KG1 (cell line): ENCODE data around the gene CWC27.

ENCODE experiments used
- DNase-seq: peaks from one replicate; lab custom pipeline; 2025; lab: John Stamatoyannopoulos, UW

The CWC27 gene

DNA sequence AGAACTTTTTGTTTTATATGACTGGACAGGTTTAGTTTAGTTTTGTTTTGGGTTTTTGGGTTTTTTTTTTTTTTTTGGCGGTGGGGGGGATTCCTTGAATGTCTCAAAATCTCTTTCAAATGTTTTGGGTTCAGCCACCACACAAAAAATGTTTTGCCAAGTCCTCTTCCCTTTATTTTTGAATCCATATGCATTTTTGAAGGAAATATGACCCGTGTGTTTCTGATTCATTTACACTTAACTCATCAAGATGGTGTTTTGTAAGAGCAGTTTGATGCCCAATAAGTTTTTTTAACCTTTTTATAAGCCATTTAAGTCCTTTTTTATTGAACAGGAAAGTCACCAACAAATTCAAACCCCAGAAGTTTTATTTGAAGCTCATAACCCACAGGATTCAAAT, 209.8 kb downstream of the CWC27 start:
- DNase-seq, result no peak

DNA sequence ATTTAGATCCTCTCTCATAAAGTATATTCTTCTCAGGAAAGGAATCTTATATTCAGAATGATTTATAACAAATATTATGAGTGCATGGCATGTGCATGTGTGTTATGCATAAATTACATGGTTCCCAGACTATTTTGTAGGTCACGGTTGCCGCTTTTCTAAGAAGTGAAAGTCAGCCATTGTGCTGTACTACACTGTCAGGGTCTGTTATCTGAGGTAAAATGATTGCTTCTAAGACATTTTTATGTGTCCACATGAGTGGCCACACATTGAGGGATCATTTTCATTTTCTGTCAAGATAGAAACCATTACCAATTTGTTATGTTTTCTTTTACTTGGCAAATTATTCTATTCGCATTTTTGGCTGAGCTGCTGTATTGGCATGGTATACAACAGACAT, 210.8 kb downstream of the CWC27 start:
- DNase-seq, result no peak

DNA sequence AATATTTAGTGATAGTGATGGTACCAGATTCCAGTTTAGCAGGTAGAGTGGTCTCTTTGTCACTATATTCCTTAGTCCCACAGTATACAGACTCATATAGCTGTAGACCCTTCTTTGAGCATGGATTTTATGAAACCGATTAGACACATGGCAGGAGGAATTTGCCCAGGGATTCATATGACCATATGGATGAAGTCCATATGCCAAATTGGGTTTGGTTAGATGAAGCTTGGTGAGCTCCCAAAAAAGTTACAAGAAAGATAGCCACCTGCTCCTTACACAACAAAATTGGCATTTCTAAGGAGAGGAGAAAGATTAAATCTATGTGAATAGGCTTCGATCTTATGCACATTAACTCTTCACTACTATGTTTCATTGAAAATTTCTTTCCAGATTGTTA, 211.4 kb downstream of the CWC27 start:
- DNase-seq, result no peak

DNA sequence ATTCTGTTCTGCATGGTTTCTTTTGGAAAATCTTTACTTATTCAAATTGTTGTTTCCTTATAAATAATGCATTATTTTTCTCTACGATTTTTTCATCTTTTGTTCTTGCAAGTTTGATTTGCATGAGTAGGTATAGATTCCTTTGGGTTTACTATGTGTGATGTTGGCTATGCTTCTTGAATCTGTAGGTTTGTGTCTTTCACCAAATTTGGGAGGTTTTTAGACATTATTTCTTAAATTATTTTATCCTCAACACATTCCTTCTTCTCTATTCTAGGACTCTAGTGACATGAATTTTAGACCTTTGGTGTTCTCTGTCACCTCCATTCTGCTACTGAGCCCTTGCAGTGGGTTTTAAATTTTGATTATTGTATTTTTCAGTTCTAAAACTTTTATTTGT, 219.0 kb downstream of the CWC27 start:
- DNase-seq, result no peak

DNA sequence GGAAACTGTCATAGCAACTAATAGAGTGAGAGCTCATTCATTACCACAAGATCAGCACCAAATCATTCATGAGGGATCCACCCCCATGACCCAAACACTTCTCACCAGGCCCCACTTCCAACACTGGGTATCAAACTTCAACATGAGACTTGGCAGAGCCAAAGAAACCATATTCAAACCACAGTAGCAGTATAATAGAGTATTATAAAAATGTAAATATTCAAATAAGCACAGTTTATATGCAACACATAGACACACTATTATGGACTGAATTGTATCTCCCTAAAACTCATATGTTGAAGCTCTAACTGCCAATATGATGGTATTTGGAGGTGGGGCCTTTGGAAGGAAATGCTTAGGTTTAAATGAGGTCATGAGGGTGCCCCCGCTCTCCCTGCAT, 240.5 kb downstream of the CWC27 start:
- DNase-seq, result no peak

DNA sequence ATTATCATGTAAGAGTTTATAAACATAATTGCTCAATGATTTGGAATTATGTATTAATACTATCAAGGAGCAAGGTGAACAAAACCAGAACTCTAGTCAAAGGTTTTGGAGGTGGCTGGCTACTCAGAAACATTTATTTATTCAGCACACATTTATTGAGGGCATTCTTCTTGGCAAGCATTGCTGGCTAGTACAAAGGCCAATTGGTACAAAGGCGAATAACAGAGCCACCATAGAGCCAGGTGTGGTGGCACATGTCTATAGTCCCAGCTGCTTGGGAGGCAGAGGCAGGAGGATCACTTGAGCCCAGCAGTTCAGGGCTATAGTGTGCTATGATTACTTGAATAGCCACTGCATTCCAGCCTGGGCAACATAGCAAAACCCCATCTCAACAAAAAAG, 242.1 kb downstream of the CWC27 start:
- DNase-seq, result no peak

DNA sequence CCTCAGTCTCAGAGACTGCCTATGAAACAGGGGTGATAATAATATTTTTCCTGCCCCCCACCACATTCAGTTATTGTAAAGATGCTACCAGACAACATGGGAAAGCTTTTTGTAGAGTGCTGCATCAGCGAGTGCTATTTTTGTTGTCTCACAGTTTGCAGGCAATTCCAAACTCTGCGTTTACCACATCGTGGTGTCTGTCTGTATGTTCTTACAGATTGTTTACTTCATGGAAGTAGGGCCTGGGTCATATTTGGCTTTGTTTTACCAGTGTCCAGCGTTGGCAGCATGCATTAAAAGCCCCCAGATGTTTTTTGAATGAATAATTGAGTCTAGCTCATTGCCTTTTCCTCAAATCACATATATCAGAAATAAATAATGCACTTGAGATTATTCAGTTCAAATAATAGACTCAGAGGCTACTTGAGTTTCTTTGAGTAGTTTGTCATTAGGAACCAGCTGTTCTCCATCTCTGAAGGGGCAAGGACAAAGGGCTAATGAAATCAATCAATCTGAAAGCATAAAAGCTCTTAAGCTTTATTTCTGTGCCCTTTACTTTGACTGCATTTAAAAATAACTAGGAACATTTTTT, 243.7 kb downstream of the CWC27 start:
- no peak for DNase-seq

DNA sequence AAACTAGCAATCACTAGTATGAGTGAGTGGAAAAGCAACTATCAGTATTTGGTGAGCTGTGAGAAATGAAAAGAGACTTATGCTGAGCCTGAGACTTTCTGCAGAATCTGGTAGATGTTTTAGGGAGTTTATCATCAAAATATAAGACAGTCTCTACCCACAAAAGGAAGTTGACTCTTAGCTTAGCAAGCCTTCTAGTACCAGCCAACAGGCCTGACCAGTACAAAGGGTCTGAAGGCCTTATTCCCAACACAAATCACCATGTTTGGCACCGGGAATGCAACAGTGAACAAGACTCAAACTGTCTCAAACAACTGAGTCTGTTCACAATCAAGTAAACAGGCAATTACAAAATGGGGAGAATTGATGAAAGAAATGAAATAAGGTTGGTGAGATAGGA, 244.4 kb downstream of the CWC27 start:
- DNase-seq, result no peak

DNA sequence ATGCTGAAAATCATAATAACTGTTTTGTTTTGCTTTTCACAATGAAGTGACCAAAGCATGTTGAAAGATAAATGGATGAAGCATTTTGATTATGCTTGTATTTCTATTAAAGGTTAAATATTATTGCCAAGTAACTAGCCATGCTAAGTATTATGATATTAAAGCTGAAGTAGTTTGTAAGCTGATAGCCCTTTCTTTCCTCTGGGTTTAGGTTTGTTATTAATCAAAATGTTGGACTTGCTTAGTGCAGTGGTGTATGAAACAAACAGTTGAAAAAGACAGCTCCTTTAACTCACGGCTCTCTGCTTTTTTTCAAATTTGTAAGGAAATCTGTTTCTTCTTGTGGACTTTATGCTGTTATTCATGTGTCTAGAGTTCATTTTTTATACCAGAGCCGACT, 246.0 kb downstream of the CWC27 start:
- DNase-seq, result no peak

DNA sequence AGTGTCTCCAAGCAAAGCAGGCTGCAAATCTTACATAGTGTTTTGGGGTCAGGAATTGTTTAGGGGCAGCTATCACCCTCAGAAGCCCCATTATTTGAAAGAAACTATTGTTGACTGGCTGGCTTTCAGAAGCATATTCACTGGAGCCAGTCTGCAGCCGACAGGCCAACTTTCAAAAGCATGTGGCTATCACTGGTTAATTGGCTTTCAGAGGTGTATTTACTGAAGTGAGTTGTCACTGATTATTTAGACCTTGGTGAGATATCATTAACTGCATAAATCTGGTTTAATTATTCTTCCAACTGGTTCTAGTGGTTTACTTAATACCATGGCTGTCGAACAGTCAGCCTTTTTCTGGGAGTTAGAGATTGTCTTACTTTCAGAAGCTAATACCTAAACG, 247.0 kb downstream of the CWC27 start:
- DNase-seq, result no peak

DNA sequence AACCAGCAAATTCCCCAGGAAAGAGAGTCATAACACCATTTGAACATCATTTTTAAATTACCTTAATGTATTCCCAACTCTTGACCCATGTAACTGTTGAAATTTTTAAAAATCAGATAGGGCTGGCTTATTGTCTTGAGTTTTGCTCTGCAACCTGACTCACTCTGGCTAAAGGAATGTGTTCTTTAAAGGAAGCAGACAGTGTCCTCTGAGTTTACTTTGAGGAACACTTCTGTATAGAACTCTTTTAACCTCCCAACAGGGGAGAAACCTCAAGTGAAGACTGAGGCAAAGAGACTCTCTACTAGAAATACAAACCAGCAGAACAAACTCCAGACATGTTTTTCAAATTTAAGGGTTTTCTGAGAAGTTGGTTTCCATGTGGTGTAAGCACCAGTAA, 248.9 kb downstream of the CWC27 start:
- DNase-seq, result no peak

DNA sequence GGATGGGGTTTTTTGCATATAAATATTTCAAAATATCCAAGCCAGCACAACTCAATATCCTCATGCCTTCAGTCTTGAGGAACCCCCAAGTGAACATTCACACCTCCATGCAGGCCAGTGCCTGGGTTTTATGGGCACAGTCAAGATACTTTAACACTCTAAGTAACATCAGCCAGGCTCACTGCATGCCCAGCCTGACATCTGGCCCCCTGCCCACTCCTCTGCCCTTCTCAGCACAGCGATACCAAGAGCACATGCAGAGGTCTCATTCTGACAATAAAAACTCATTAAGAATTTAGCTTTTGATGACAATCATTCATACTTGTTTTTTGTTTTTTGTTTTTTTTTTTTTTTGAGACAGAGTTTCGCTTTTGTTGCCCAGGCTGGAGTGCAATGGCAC, 250.0 kb downstream of the CWC27 start:
- no peak for DNase-seq

DNA sequence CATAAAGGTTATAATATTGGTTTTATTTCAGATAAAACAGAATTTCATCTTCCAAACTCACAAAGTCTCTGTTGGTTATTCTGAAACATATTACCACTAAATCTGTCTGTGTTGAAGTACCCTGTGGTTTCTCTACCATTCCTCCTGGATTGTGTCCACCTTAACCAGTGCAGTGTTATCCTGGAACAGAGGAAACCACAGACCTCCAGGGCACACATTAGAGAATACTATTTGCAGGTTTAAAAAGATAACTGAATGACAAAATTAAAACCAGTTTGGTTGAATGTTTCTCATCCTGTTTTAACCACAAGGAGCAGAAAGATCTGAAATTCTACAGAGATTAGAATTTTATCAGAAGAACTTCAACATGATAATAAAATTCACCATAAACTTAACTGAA, 251.8 kb downstream of the CWC27 start:
- no peak for DNase-seq

DNA sequence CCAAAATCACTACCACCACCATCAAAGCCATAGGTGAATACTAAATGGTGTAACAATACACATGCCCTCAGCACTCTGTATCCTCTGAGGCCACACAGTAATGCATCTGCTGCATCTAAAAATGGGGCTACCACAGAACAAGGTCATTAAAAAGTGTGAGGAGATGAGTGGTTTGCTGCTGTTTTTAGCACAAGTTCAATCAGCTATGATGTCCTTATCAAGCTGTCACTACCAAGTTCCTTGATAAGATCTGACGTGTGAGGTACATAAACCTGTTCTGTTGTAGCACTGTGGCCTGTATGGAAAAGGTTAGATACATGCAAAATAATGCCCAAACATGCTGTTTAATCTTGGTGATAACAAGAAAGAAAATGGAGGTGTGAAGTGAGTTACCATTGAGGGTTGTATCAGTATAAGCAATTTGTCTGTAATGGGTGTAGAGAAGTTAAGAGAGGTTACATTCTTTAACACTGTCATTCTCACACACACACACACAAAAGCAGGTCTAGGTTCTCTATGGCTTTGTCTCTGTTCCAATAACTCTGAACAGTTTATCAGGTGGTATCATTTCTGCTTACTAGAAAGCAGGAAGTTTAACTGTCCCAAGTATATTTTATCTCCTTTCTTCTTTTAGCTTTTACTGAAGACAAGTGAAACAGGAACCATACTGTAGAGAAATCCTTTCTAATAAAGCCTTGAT, 252.9 kb downstream of the CWC27 start:
- DNase-seq, result no peak

DNA sequence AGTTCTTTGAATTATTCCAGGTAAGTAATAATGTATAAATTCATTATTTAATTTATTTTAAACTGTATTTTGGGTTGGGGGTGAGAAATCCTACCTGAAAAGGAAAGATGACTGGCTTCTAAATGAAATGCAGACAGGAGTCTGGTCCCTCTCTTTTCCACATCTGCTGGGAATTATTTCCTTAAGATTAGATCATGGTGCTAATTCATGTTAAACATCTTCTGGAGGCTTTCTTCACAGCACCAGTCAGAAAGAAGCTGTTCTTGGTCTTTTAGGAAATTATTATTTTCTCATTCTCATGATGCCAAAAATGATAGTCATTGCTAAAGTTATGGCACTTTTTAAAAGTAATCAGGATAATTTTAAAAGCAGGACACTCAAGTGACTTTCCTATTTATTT, 254.2 kb downstream of the CWC27 start:
- no peak for DNase-seq

DNA sequence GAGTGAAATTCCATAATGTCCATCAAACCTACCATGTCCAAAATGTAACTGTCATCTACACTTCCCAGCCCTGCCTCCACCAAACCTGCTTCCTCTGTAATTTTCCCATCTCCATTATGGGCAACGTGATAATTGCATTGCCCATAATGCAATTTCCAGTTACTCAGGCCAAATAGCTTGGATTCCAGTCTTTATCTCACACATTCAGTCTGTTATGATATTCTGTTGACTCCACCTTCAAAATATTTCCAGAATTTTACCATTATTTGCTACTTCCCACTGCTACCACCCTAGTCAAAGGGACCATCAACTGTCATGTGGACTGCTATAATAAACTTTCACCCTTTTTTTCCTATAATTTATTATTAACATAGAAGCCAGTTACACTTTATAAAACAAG, 256.0 kb downstream of the CWC27 start:
- no peak for DNase-seq

DNA sequence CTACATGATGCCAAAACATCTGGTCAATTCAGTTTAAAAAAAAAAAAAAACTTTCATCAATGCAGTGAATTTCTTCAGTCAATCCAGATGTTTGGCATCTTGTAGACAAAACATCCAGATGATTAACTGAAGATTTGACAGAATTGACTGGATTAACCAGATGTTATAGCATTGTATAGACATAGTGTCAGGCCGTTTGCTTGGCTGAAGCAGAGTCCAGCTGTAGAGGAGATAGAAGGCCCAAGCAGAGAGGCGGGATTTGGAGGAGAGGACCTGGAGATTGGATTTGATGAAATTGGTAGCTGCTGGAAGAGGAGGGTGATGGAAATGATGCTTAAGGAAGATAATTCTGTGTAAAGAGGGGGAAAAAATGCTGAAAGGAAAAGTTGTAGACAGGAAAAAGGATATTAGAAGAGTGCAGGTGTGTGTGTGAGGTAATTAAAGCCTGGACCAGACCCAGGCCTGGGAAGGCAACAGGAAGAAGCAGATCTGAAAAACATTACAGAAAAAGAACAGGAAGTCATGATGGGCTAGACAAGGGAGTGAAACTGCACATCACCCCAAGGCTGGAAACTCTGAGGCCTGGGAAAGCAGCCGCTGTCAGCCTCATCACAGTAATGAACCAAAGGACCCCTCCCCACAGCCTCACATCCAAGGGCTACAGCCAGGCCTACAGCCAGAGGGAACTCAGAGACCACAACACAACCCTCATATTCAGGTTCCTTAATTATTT, 258.3 kb downstream of the CWC27 start:
- DNase-seq, result no peak

DNA sequence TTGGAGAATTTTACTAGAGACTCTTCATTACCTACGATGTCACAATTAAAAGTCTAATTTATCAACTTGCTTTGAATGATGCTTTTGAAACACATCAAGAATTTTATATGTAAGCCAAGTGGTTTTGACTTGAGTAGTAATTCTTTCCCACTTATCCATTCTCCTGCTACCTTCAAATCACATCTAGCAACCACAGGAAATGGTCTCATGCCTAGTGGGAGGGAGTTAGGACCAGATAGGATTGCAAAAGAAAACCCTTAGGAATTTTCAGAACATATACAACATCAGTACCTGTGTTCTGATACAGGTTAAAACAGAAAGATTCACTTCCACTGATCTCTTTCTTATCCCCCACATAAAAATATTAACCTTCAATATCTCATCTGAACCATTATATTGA, 260.4 kb downstream of the CWC27 start:
- no peak for DNase-seq

DNA sequence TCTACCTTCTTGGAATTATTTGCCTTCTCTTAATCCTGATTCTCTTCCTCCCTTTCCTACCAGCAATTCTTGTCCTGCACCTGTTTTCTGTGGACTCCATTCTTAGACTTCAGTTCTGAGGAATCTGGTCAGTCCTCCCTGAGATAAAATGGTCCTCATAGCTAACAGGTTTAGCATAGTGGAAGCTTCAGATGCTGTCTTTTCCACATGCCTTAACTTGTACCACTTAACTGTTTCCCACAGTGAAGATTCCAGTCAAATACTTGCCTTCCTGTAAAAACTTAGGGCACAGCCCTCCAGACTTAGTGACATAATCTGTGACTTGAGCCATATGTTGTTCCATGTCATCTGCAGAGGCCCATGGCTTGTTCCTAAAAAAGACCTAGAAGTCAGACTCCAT, 261.3 kb downstream of the CWC27 start:
- DNase-seq, result no peak

DNA sequence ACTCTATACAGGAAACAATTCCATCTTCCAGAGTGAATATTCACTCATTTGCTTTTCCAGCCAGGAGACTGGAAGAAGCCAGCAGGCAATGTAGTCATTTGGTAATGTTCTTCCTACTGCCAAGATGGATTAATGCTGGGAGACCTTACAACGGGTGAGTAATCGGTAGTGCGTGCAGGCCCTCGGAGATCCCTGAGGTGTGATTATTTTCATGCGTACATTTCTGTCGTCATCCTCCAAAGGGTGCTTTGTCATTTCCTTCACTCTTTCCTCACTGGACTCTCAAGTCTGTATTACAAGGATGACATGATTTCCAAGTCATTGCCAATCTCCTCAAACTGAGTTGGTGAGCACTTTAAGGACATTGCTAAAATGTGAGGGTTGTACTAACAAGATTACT, 263.5 kb downstream of the CWC27 start:
- no peak for DNase-seq

DNA sequence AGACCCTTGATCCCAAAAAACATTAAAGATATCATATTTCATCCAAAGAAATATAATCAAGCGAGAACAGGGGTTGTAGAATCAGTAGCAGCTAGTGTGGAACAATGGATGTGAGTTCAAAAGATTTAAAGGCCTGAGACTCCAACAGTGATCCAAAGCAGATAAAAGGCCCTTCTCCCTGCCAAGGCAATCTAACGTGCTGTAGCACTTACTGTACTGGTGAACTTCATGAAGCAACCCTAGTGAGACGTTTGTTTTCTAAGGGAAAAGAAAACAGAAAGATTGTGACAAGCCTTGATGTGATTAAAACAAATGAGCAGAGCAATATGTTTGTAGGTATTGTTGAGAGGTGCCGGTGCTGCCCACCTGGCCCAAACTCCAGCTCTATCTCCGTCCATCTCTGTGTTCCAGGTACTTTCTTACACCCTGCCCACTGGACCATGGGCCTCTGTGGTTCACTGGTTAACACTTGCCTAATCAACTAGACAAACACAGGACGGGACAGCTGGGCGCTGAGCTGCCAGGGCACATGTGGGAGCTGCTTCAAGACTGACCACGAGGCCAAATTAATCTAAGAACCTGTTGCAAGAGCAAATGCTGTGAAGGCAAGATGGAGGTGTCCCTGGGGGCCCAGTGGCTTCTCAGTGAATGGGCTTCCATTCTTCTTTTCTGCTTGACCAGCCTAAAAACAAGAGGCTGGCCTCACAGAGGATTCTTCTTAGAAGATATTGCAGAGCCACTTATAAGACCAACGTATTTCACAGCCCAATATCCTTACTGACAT, 265.5 kb downstream of the CWC27 start:
- no peak for DNase-seq

DNA sequence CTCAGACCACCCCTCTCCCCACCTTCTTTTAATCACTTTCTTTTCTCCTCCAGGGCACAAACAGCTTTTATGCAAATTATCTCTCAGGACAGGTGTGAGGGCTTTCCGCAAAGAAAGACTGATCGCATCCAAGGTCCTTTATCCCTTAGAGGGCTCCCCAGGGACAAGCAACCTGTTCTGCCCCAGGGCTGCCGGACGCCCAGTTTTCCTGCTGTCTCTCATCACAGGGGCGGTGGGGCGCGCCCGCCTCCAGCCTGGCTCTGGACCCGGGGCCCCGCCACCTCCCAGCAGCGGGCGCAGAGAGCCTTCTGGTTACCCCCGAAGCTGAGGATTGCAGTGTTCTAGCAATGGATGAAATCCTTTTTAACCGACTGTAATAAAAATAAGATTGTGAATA, 266.1 kb downstream of the CWC27 start:
- DNase-seq, result no peak
